ENCODE results near the gene GDPD4. TPM values are rescaled to one million over a fixed set of nuclear protein-coding genes. Genes with fewer than 3 reads are reported as not detected.

GDPD4 gene
- total and polyA plus RNA-seq, 7 donors, result not detected

GRCh38 chr11:77289737-77290136, 11.7 kb downstream of the GDPD4 start:
- Histone ChIP-seq H3K27me3 (ENCODE audit: insufficient read depth in 3 of 3, low read length in 2 of 3) (peaks cover 0 to 3% (median 0%) of the 10 kb centered on the region in 3 donors), H3K4me3 (no peak overlapping the region), H3K27ac (no peak overlapping the region), H3K36me3 (ENCODE audit: insufficient read depth in 1 of 2, low read depth in 1 of 2) (no peaks in the 10 kb centered on the region), H3K9me3 (no peaks in the 10 kb centered on the region), H3K4me1 (no peaks in the 10 kb centered on the region)
- intact Hi-C loops (cut with DNase I), result no loop called here
- no peak for TF ChIP-seq CTCF (IDR thresholded peaks at IDR 0.05)
- ATAC-seq, result no peak
- WGBS, 3 donors, result 88 to 90% (median 89%) methylated on average over 4 of the region's 4 CpGs
- no peak for DNase-seq

GRCh38 chr11:77287615-77288273, 13.7 kb downstream of the GDPD4 start:
- Histone ChIP-seq H3K9me3 (no peaks in the 10 kb centered on the region), H3K4me1 (no peaks in the 10 kb centered on the region), H3K36me3 (ENCODE audit: insufficient read depth in 1 of 2, low read depth in 1 of 2) (no peaks in the 10 kb centered on the region), H3K4me3 (no peak overlapping the region), H3K27me3 (ENCODE audit: insufficient read depth in 3 of 3, low read length in 2 of 3) (peaks cover 0 to 3% (median 0%) of the 10 kb centered on the region in 3 donors), H3K27ac (no peak overlapping the region)
- TF ChIP-seq CTCF (IDR thresholded peaks at IDR 0.05), result no peak
- DNase-seq (no peak), ATAC-seq (no peak)
- WGBS, 3 donors, result 68 to 73% (median 69%) methylated on average over 5 of the region's 5 CpGs
- intact Hi-C loops (cut with DNase I), result no loop called here

GRCh38 chr11:77287136-77287535, 14.3 kb downstream of the GDPD4 start:
- DNase-seq, result no peak
- 94 to 95% (median 94%) methylated on average over 3 of the region's 3 CpGs for WGBS, 3 donors
- TF ChIP-seq CTCF (IDR thresholded peaks at IDR 0.05), result no peak
- intact Hi-C loops (cut with DNase I), result no loop called here
- Histone ChIP-seq H3K27ac (no peak overlapping the region), H3K4me1 (no peaks in the 10 kb centered on the region), H3K9me3 (no peaks in the 10 kb centered on the region), H3K36me3 (ENCODE audit: insufficient read depth in 1 of 2, low read depth in 1 of 2) (no peaks in the 10 kb centered on the region), H3K27me3 (ENCODE audit: insufficient read depth in 3 of 3, low read length in 2 of 3) (peaks cover 0 to 3% (median 0%) of the 10 kb centered on the region in 3 donors), H3K4me3 (no peak overlapping the region)
- ATAC-seq, result no peak

GRCh38 chr11:77284476-77285468, 16.7 kb downstream of the GDPD4 start:
- Histone ChIP-seq H3K9me3 (no peaks in the 10 kb centered on the region), H3K27ac (no peak overlapping the region), H3K27me3 (ENCODE audit: insufficient read depth in 3 of 3, low read length in 2 of 3) (peaks cover 0 to 3% (median 0%) of the 10 kb centered on the region in 3 donors), H3K4me3 (no peak overlapping the region), H3K4me1 (no peaks in the 10 kb centered on the region), H3K36me3 (ENCODE audit: insufficient read depth in 1 of 2, low read depth in 1 of 2) (no peaks in the 10 kb centered on the region)
- TF ChIP-seq CTCF (IDR thresholded peaks at IDR 0.05), result no peak
- ATAC-seq (no peak), DNase-seq (no peak)
- WGBS, 3 donors, result 73 to 85% (median 82%) methylated on average over 6 of the region's 6 CpGs
- intact Hi-C loops (cut with DNase I), result no loop called here

All from psoas muscle (tissue), 8 donors.